AG04450 (cell line): ENCODE measurements around the gene LILRA2. TPM values are rescaled to one million over a fixed set of nuclear protein-coding genes. Genes with fewer than 3 reads are reported as not detected.
"Not testable (repeated sequence)": the region's sequence is repeated elsewhere in the genome, so short reads cannot be mapped to it uniquely, and the experiment has no call there.

Experiments used
- CTCF ChIA-PET: fragments of 300-600, 350-600 bp; formaldehyde crosslinking; extraction: SDS; loops from one replicate; lab custom pipeline; 2022; ENCODE audit warnings: antibody characterized with exemption, inconsistent platforms; lab: Charles Lee
- POLR2A ChIA-PET: fragments of 350-600 bp; formaldehyde crosslinking; extraction: SDS; loops from one replicate; lab custom pipeline; 2021; ENCODE audit warnings: antibody characterized with exemption, inconsistent platforms; lab: Yijun Ruan, JAX
- DNase-seq: peaks from one replicate; pipeline ENCODE4 v3.0.0-alpha.2; 2011; ENCODE audit warnings: low read depth, low spot score
- H3K27ac ChIP-seq: one replicate; pipeline ENCODE4 v1.5.1; 2012; ENCODE audit warnings: low read depth, low read length, control low read depth
- H3K27me3 ChIP-seq: one replicate; pipeline ENCODE4 v1.6.0; 2012; ENCODE audit warnings: low read length; ENCODE audit not compliant: control insufficient read depth, insufficient read depth
- H3K4me3 ChIP-seq: 2 replicates; pipeline ENCODE4 v1.5.1; 2011; ENCODE audit warnings: mild to moderate bottlenecking, low read depth, low read length, control low read depth
- H3K9me3 ChIP-seq: 2 replicates; pipeline ENCODE4 v1.5.1; 2012; ENCODE audit warnings: low read length; ENCODE audit not compliant: control insufficient read depth, insufficient read depth
- CTCF ChIP-seq: IDR thresholded peaks from 2 replicates; pipeline ENCODE4 v1.5.1; 2011; ENCODE audit warnings: low read depth, low read length, control low read depth, inconsistent platforms
- polyA plus RNA-seq: library from polyadenylated mRNA; depleted of rRNA; stranded (reverse); fragments of >200 nt; gene quantifications from 2 replicates; pipeline ENCODE4 v1.2.3, GENCODE V29; 2011; rRNA removed
- small RNA-seq: library from RNA; depleted of rRNA; stranded (forward); fragments of <200 nt; gene quantifications from one replicate; pipeline ENCODE3, GENCODE V24; 2012; ENCODE audit warnings: low read depth; ENCODE audit not compliant: insufficient read length

LILRA2 gene
- polyA plus RNA-seq, 1 experiment = not detected

- Histone ChIP-seq H3K4me3 (no peak overlapping the region), H3K27ac (no peak overlapping the region), H3K27me3 (no peaks in the 10 kb centered on the region), H3K9me3 (peaks cover 75% of the 10 kb centered on the region)
- TF ChIP-seq CTCF = no peak
- no peak for DNase-seq
- POLR2A ChIA-PET = no interaction called here
- CTCF ChIA-PET = no interaction called here
Measured at GRCh38 chr19:54630782-54631181, 57.2 kb downstream of the LILRA2 start.

GRCh38 chr19:54631489-54632337, 58.1 kb downstream of the LILRA2 start:
- H3K27me3 ChIP-seq, H3K27ac ChIP-seq, POLR2A ChIA-PET, H3K4me3 ChIP-seq, DNase-seq: not testable (repeated sequence)
- CTCF ChIA-PET = interaction anchor here (0.6 kb wide), 1 partner anchor 350 kb away, joined by 3 read pairs; no protein-coding TSS in a partner anchor
- peaks cover 80% of the 10 kb centered on the region for H3K9me3 ChIP-seq

- H3K27ac ChIP-seq, H3K27me3 ChIP-seq, POLR2A ChIA-PET, H3K4me3 ChIP-seq, DNase-seq, CTCF ChIA-PET: not testable (repeated sequence)
- H3K9me3 ChIP-seq = peaks cover 76% of the 10 kb centered on the region
Measured at GRCh38 chr19:54632517-54632916, 58.9 kb downstream of the LILRA2 start.

- Histone ChIP-seq H3K27ac (no peak overlapping the region), H3K9me3 (peaks cover 78% of the 10 kb centered on the region), H3K27me3 (no peaks in the 10 kb centered on the region), H3K4me3 (no peak overlapping the region)
- ChIA-PET POLR2A (no interaction called here), CTCF (no interaction called here)
- no peak for DNase-seq
- TF ChIP-seq CTCF = no peak
Measured at GRCh38 chr19:54633401-54633800, 59.8 kb downstream of the LILRA2 start.

GRCh38 chr19:54636081-54636480, 62.5 kb downstream of the LILRA2 start:
- H3K4me3 ChIP-seq, CTCF ChIA-PET, H3K27me3 ChIP-seq, H3K27ac ChIP-seq, POLR2A ChIA-PET, DNase-seq: not testable (repeated sequence)
- H3K9me3 ChIP-seq = peaks cover 59% of the 10 kb centered on the region

GRCh38 chr19:54638683-54639082, 65.1 kb downstream of the LILRA2 start:
- POLR2A ChIA-PET = no interaction called here
- Histone ChIP-seq H3K9me3 (peaks cover 43% of the 10 kb centered on the region), H3K4me3 (no peak overlapping the region), H3K27me3 (no peaks in the 10 kb centered on the region), H3K27ac (no peak overlapping the region)
- CTCF ChIA-PET = no interaction called here
- TF ChIP-seq CTCF = no peak
- DNase-seq = no peak

Small RNA genes lying within 50 kb of the gene (small RNA-seq; reads per million reads assigned to genes)
- gene AC245036.2 = not detected

Other genes with a start within 250 kb of the LILRA2 start
- gene LILRA4, start 234.6 kb upstream of the LILRA2 start, polyA plus RNA-seq = not detected in 2 replicates
- gene LAIR1, start 208.9 kb upstream of the LILRA2 start, polyA plus RNA-seq = not detected in 2 replicates
- gene TTYH1, start 158.3 kb upstream of the LILRA2 start, polyA plus RNA-seq = not detected in 2 replicates
- gene LENG8, start 124.6 kb upstream of the LILRA2 start, polyA plus RNA-seq = 16.1 and 25.2 TPM in 2 replicates
- gene LENG9, start 110.0 kb upstream of the LILRA2 start, polyA plus RNA-seq = 0.63 and 1.3 TPM in 2 replicates
- 12.3 and 17.7 TPM in 2 replicates for gene CDC42EP5, start 100.5 kb upstream of the LILRA2 start, polyA plus RNA-seq
- gene LAIR2, start 71.0 kb upstream of the LILRA2 start, polyA plus RNA-seq = not detected in 2 replicates
- not detected in 2 replicates for gene LILRA1, start 19.8 kb downstream of the LILRA2 start, polyA plus RNA-seq
- not detected in 2 replicates for gene LILRB1, start 56.7 kb downstream of the LILRA2 start, polyA plus RNA-seq
- gene LILRB4, start 89.2 kb downstream of the LILRA2 start, polyA plus RNA-seq = 0.06 and 0.10 TPM in 2 replicates
- gene KIR3DL3, start 150.7 kb downstream of the LILRA2 start, polyA plus RNA-seq = not detected in 2 replicates
- gene KIR2DL3, start 164.7 kb downstream of the LILRA2 start, polyA plus RNA-seq = not detected in 2 replicates
- gene KIR2DL1, start 196.0 kb downstream of the LILRA2 start, polyA plus RNA-seq = not detected in 2 replicates
- not detected in 2 replicates for gene KIR2DL4, start 229.8 kb downstream of the LILRA2 start, polyA plus RNA-seq
- gene KIR3DL1, start 242.7 kb downstream of the LILRA2 start, polyA plus RNA-seq = not detected in 2 replicates